Neutrophil (primary cell): ENCODE measurements around the gene ACOT11.

Experiments
- H3K27ac ChIP-seq: fragments of 200-600 bp; sonication (generic); 2 replicates; pipeline ENCODE4 v1.5.1; 2016; ENCODE audit warnings: mild to moderate bottlenecking, moderate library complexity
- H3K27me3 ChIP-seq: fragments of 200-600 bp; sonication (generic); 2 replicates; pipeline ENCODE4 v1.6.0; 2016; ENCODE audit warnings: mild to moderate bottlenecking
- H3K36me3 ChIP-seq: fragments of 200-600 bp; sonication (generic); 2 replicates; pipeline ENCODE4 v1.5.1; 2017
- H3K4me1 ChIP-seq, 2 experiments: fragments of 200-600 bp in 1 of 2; sonication (generic) in 1 of 2; 1 replicate in 1 of 2; 2 replicates in 1 of 2; pipeline versions ENCODE4 v1.5.1 to v1.6.1; 2013 to 2016; ENCODE audit warnings: low read depth in 1 of 2, low read length in 1 of 2, mild to moderate bottlenecking in 1 of 2, moderate library complexity in 1 of 2; ENCODE audit not compliant: control insufficient read depth in 1 of 2, insufficient read depth in 1 of 2
- H3K4me3 ChIP-seq, 2 experiments: fragments of 200-600 bp in 1 of 2; sonication (generic) in 1 of 2; 1 replicate in 1 of 2; 2 replicates in 1 of 2; pipeline ENCODE4 v1.5.1; 2013 to 2016; ENCODE audit warnings: low read depth in 1 of 2, low read length in 1 of 2, mild to moderate bottlenecking in 1 of 2, moderate library complexity in 1 of 2
- H3K9me3 ChIP-seq: fragments of 200-600 bp; sonication (generic); 2 replicates; pipeline ENCODE4 v1.5.1; 2016
- CTCF ChIP-seq: fragments of 200-600 bp; sonication (generic); IDR thresholded peaks from 2 replicates; pipeline ENCODE4 v1.5.1; 2016; ENCODE audit warnings: antibody characterized with exemption

ACOT11 gene

DNA sequence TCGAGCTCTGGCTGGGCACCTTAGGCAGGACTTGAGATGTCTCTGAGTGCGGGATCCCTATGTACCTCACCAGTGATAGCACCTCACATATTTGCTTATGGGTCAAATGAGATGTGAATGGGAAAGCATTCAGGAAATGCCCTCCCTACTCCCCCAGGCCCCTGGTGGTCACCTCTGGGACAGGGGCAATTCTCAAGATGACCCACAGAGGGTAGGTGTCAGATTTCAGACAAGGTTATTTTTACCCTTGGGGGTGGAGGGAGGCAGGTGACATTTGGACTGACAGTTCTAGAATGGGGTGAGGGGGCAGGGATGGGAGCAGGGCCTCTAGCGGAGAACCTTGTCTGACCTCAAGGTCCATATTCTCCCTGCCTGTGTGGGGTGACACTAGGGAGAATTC lies 27.1 kb downstream of the ACOT11 start:
- H3K4me3 ChIP-seq, result no peak overlapping the region
- peaks cover 20 to 21% of the 10 kb centered on the region in 2 experiments for H3K4me1 ChIP-seq
- TF ChIP-seq CTCF, result no peak
- no peaks in the 10 kb centered on the region for H3K9me3 ChIP-seq
- H3K27ac ChIP-seq, result no peak overlapping the region
- no peaks in the 10 kb centered on the region for H3K36me3 ChIP-seq
- no peaks in the 10 kb centered on the region for H3K27me3 ChIP-seq

DNA sequence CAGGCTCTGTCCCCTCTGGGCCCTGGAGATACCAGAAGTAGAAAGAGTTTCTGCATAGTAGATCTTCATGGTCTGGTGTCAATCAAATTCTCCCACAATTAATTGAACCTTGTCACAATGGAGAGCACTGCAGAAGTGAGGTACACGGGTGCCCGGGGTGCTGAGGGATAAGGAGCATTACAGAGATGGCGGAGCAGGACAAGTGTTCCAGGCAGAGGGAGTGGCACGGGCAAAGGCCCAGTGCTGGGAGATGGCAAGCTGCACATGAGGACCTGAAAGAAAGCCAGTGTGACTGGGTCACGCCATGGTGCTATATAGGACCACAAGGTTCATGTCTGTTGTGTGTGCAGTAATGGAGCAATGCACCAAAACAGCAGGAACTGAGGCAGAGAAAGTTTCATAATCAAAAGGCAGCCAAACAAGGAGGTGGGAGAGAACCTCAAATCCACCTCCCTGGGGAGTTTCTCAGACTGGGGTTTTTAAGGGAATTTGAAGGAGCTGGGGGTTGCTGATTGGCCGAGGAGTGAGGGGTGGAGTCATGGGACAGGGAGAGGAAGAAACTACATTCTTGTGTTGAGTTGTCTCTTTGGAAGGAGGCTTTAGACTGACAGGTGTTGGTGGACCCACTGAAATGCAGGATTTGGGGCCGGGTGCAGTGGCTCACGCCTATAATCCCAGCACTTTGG lies 27.7 kb downstream of the ACOT11 start:
- H3K4me1 ChIP-seq, result peaks cover 20 to 21% of the 10 kb centered on the region in 2 experiments
- H3K27me3 ChIP-seq, result no peaks in the 10 kb centered on the region
- H3K9me3 ChIP-seq, result no peaks in the 10 kb centered on the region
- H3K36me3 ChIP-seq, result no peaks in the 10 kb centered on the region
- no peak overlapping the region for H3K4me3 ChIP-seq
- no peak for TF ChIP-seq CTCF
- no peak overlapping the region for H3K27ac ChIP-seq

GRCh38 chr1:54577612-54578011 lies 29.6 kb downstream of the ACOT11 start:
- TF ChIP-seq CTCF, result no peak
- Histone ChIP-seq H3K27ac (no peak overlapping the region), H3K27me3 (no peaks in the 10 kb centered on the region), H3K4me1 (peaks cover 4 to 5% of the 10 kb centered on the region in 2 experiments), H3K9me3 (no peaks in the 10 kb centered on the region), H3K4me3 (no peak overlapping the region), H3K36me3 (no peaks in the 10 kb centered on the region)

- Histone ChIP-seq H3K9me3 (no peaks in the 10 kb centered on the region), H3K27me3 (no peaks in the 10 kb centered on the region), H3K27ac (no peak overlapping the region), H3K4me3 (no peak overlapping the region), H3K36me3 (no peaks in the 10 kb centered on the region), H3K4me1 (no peaks in the 10 kb centered on the region)
- no peak for TF ChIP-seq CTCF
These were observed 31.3 kb downstream of the ACOT11 start for GRCh38 chr1:54579337-54579781.

- Histone ChIP-seq H3K27me3 (no peaks in the 10 kb centered on the region), H3K4me1 (no peaks in the 10 kb centered on the region), H3K36me3 (peaks cover 6% of the 10 kb centered on the region), H3K9me3 (no peaks in the 10 kb centered on the region), H3K27ac (no peak overlapping the region), H3K4me3 (no peak overlapping the region)
- no peak for TF ChIP-seq CTCF
These were observed 33.0 kb downstream of the ACOT11 start for GRCh38 chr1:54580856-54581550.
